K562 (cell line): ENCODE results near the gene DSC2.

Source experiments
- ETV6 ChIP-seq, 3 experiments: fragments of 150-350 bp in 1 of 3; sonication (generic) in 1 of 3; formaldehyde crosslinking in 1 of 3; IDR thresholded peaks; 2 replicates each; pipeline versions ENCODE4 v1.6.1 to v1.8.0; 2014 to 2022; ENCODE audit warnings: borderline replicate concordance in 2 of 3, low read depth in 2 of 3, antibody characterized with exemption in 1 of 3, low read length in 1 of 3, mild to moderate bottlenecking in 1 of 3, missing genetic modification reagents in 1 of 3
- EZH2 ChIP-seq: IDR thresholded peaks from 2 replicates; pipeline ENCODE4 v1.6.1; 2012; ENCODE audit warnings: low read depth, mild to moderate bottlenecking, inconsistent platforms, low read length, borderline replicate concordance
- FOXA1 ChIP-seq: fragments of 450-650 bp; IDR thresholded peaks from 2 replicates; pipeline ENCODE4 v1.6.1; 2016; ENCODE audit warnings: mild to moderate bottlenecking, borderline replicate concordance
- GABPA ChIP-seq: fragments of 200-800 bp; sonication (Bioruptor generic); conservative IDR thresholded peaks from 2 replicates; pipeline ENCODE4 v1.6.1; 2016; ENCODE audit warnings: low read depth, missing genetic modification characterization, missing compliant biosample characterization
- POLR2H ChIP-seq: IDR thresholded peaks from 2 replicates; pipeline ENCODE4 v1.6.1; 2016; ENCODE audit warnings: missing genetic modification characterization, low read depth, mild to moderate bottlenecking, control low read depth, missing compliant biosample characterization, moderate library complexity
- SMARCB1 ChIP-seq: IDR thresholded peaks from 2 replicates; pipeline ENCODE4 v1.6.1; 2011; ENCODE audit warnings: improper control_type of control experiment, low read depth; ENCODE audit not compliant: insufficient read length
- TCF7L2 ChIP-seq: fragments of 150-350 bp; IDR thresholded peaks from 2 replicates; pipeline ENCODE4 v1.6.1; 2016; ENCODE audit warnings: low read depth, mild to moderate bottlenecking, low read length, moderate library complexity
- TF ChIP-seq, protein P1 (sequence below): IDR thresholded peaks from 3 replicates; pipeline ENCODE4 v1.6.1; 2011; ENCODE audit warnings: borderline replicate concordance, mild to moderate bottlenecking, moderate library complexity; ENCODE audit not compliant: insufficient read length; ENCODE audit errors: extremely low read depth
- TF ChIP-seq, protein P2 (sequence below), 3 experiments: IDR thresholded peaks in 2 of 3; conservative IDR thresholded peaks in 1 of 3; 2 replicates each; pipeline ENCODE4 v1.5.1; 2011 to 2012; ENCODE audit warnings: low read length in 3 of 3, mild to moderate bottlenecking in 3 of 3, control low read depth in 2 of 3, improper control_type of control experiment in 1 of 3, inconsistent platforms in 1 of 3, low read depth in 1 of 3, mixed read lengths in 1 of 3, moderate library complexity in 1 of 3; ENCODE audit not compliant: insufficient read depth in 2 of 3
- TF ChIP-seq, protein P3 (sequence below): conservative IDR thresholded peaks from 2 replicates; pipeline ENCODE4 v1.6.1; 2011; ENCODE audit warnings: low read depth, mild to moderate bottlenecking, low read length; ENCODE audit not compliant: control insufficient read depth
- TF ChIP-seq, protein P4 (sequence below): fragments of 450-650 bp; formaldehyde crosslinking; IDR thresholded peaks from 2 replicates; pipeline ENCODE4 v1.4.0; 2022; ENCODE audit warnings: missing genetic modification characterization

DNA sequence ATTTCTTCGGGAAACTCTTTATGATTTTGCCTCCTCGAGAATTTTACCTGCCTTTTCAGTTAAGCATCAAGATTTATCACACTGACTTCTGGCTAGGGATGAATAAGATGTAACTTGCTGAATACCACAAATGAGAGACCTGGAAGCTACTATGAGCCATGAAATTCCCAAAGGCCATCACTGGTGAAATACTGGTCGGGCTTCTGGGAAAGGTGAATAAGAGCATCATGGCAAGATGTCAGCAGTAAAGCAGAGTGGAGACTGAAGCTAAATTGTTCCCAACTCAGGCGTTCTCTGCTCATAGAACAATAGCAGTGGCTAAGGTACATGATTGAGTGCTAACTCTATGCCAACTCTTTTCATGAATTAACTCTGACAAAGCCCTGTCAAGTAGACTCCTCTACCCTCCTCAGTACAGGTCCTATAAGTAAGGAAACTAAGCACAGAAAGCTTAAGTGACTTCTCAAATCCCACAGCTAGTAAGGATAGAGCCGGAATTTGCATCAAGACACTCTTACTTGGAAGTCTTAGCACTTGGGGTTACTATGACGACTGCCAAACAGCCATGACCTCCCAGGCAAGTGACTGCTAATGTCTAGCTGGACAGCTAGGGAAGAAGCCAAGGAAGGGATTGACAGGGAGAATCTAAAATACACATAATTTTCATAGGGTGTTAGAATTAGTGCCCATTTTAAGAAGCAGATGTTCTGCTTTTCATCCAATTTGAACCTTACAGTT is 37.0 kb downstream of the DSC2 start:
- no peak for TF ChIP-seq POLR2H
- TF ChIP-seq SMARCB1: no peak
- TF ChIP-seq ETV6 (IDR thresholded peaks at IDR 0.05; ENCODE audit: borderline replicate concordance in 1 of 2, low read depth in 2 of 2, low read length in 1 of 2): no peak
- TF ChIP-seq ETV6 (CRISPR knock-in tag; IDR thresholded peaks at IDR 0.05; ENCODE audit: borderline replicate concordance): no peak
- no peak for TF ChIP-seq FOXA1
- TF ChIP-seq EZH2: no peak
- no peak for TF ChIP-seq TCF7L2
- TF ChIP-seq, protein P1, sequence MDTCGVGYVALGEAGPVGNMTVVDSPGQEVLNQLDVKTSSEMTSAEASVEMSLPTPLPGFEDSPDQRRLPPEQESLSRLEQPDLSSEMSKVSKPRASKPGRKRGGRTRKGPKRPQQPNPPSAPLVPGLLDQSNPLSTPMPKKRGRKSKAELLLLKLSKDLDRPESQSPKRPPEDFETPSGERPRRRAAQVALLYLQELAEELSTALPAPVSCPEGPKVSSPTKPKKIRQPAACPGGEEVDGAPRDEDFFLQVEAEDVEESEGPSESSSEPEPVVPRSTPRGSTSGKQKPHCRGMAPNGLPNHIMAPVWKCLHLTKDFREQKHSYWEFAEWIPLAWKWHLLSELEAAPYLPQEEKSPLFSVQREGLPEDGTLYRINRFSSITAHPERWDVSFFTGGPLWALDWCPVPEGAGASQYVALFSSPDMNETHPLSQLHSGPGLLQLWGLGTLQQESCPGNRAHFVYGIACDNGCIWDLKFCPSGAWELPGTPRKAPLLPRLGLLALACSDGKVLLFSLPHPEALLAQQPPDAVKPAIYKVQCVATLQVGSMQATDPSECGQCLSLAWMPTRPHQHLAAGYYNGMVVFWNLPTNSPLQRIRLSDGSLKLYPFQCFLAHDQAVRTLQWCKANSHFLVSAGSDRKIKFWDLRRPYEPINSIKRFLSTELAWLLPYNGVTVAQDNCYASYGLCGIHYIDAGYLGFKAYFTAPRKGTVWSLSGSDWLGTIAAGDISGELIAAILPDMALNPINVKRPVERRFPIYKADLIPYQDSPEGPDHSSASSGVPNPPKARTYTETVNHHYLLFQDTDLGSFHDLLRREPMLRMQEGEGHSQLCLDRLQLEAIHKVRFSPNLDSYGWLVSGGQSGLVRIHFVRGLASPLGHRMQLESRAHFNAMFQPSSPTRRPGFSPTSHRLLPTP: no peak
- TF ChIP-seq, protein P2, sequence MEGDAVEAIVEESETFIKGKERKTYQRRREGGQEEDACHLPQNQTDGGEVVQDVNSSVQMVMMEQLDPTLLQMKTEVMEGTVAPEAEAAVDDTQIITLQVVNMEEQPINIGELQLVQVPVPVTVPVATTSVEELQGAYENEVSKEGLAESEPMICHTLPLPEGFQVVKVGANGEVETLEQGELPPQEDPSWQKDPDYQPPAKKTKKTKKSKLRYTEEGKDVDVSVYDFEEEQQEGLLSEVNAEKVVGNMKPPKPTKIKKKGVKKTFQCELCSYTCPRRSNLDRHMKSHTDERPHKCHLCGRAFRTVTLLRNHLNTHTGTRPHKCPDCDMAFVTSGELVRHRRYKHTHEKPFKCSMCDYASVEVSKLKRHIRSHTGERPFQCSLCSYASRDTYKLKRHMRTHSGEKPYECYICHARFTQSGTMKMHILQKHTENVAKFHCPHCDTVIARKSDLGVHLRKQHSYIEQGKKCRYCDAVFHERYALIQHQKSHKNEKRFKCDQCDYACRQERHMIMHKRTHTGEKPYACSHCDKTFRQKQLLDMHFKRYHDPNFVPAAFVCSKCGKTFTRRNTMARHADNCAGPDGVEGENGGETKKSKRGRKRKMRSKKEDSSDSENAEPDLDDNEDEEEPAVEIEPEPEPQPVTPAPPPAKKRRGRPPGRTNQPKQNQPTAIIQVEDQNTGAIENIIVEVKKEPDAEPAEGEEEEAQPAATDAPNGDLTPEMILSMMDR (IDR thresholded peaks at IDR 0.05 in 2 of 3, conservative IDR thresholded peaks at IDR 0.05 in 1 of 3; ENCODE audit: insufficient read depth in 2 of 3, low read depth in 1 of 3, low read length in 3 of 3): no peak
- TF ChIP-seq, protein P3, sequence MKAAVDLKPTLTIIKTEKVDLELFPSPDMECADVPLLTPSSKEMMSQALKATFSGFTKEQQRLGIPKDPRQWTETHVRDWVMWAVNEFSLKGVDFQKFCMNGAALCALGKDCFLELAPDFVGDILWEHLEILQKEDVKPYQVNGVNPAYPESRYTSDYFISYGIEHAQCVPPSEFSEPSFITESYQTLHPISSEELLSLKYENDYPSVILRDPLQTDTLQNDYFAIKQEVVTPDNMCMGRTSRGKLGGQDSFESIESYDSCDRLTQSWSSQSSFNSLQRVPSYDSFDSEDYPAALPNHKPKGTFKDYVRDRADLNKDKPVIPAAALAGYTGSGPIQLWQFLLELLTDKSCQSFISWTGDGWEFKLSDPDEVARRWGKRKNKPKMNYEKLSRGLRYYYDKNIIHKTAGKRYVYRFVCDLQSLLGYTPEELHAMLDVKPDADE: no peak
- TF ChIP-seq GABPA (tag): no peak
- TF ChIP-seq, protein P4, sequence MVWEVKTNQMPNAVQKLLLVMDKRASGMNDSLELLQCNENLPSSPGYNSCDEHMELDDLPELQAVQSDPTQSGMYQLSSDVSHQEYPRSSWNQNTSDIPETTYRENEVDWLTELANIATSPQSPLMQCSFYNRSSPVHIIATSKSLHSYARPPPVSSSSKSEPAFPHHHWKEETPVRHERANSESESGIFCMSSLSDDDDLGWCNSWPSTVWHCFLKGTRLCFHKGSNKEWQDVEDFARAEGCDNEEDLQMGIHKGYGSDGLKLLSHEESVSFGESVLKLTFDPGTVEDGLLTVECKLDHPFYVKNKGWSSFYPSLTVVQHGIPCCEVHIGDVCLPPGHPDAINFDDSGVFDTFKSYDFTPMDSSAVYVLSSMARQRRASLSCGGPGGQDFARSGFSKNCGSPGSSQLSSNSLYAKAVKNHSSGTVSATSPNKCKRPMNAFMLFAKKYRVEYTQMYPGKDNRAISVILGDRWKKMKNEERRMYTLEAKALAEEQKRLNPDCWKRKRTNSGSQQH (CRISPR knock-in tag): no peak
